ENCODE results near the gene SFRP5.

Gene SFRP5

DNA sequence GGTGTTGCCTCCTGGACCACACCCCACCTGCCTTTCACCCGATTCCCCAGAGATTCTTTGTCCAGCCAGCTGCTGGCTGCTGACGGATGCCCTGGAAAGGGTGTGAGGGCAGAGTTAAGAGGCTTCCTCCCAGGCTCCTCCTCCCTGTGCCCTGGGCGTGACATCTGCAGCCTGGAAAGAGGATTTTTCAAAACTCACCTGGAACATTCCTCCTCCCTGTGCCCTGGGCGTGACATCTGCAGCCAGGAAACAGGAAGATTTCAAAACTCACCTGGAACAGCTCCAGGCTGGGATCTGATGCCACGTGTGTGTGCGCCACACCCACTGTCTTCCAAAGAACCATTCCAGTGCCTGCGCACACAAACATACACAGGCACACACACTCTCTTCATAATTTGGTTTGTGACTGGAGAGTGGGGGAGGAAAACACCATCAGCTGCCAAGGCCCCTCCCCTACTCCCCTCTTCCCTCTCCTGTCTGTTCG, 53.1 kb downstream of the SFRP5 start:
- TF ChIP-seq, protein P1, sequence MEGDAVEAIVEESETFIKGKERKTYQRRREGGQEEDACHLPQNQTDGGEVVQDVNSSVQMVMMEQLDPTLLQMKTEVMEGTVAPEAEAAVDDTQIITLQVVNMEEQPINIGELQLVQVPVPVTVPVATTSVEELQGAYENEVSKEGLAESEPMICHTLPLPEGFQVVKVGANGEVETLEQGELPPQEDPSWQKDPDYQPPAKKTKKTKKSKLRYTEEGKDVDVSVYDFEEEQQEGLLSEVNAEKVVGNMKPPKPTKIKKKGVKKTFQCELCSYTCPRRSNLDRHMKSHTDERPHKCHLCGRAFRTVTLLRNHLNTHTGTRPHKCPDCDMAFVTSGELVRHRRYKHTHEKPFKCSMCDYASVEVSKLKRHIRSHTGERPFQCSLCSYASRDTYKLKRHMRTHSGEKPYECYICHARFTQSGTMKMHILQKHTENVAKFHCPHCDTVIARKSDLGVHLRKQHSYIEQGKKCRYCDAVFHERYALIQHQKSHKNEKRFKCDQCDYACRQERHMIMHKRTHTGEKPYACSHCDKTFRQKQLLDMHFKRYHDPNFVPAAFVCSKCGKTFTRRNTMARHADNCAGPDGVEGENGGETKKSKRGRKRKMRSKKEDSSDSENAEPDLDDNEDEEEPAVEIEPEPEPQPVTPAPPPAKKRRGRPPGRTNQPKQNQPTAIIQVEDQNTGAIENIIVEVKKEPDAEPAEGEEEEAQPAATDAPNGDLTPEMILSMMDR (IDR thresholded peaks at IDR 0.05; ENCODE audit: borderline replicate concordance, insufficient read depth, low read depth, low read length), result no peak
- no peak overlapping the region for H3K4me3 ChIP-seq (ENCODE audit: low read depth, low read length)

DNA sequence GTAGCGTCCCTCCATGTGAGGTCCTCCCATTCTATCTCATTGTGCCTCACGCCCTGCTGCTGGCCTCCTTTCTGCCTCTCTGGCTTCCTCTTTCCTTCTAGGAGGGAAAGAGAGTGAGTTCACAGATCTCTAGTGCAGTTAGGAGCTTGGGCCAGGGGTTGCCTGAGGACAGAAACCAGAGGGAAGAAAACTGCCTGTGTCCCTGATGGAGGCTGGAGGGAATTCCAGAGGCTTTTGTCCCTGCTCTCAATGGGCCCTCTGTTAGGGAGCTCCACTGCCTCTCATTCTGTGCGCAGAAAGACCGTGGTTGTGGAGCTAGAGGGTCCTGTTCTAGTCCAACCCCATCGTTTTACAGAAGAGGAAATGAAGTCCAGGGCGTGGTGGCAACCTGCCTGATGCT, 53.6 kb downstream of the SFRP5 start:
- TF ChIP-seq, protein P1 (IDR thresholded peaks at IDR 0.05; ENCODE audit: borderline replicate concordance, insufficient read depth, low read depth, low read length), result no peak
- no peak overlapping the region for H3K4me3 ChIP-seq (ENCODE audit: low read depth, low read length)

DNA sequence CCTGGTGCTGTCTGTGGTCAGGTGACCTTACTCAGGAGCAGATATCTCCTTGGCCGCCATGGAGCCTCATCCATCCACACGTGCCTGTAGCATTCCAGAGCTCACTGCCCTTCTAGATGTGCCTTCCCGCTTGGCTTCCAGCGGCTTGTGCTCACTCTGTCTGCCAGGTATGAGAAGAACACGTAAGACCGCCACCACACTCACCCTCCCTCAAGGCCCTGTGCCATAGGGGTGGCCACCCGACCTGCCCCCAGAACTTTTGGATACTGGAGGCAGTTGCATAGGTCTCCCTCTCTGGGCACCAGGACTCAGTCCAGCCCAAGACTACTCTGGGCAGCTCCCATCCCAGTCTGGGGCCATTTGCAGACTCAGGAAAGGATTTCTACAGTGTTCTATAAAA, 54.2 kb downstream of the SFRP5 start:
- no peak overlapping the region for H3K4me3 ChIP-seq (ENCODE audit: low read depth, low read length)
- TF ChIP-seq, protein P1 (IDR thresholded peaks at IDR 0.05; ENCODE audit: borderline replicate concordance, insufficient read depth, low read depth, low read length), result no peak
